Astrocyte of the cerebellum (primary cell): ENCODE results near the gene SLC26A9.

Experiments used
- DNase-seq: peaks from one replicate; pipeline ENCODE4 v3.0.0-alpha.2; 2011; ENCODE audit warnings: low read depth
- H3K4me3 ChIP-seq: 2 replicates; pipeline ENCODE4 v1.5.1; 2011; ENCODE audit warnings: mild to moderate bottlenecking, low read depth, low read length, moderate library complexity
- CTCF ChIP-seq: IDR thresholded peaks from 2 replicates; pipeline ENCODE4 v1.5.1; 2012; ENCODE audit warnings: low read length, low read depth, moderate library complexity, mild to moderate bottlenecking; ENCODE audit errors: missing control alignments
- in situ Hi-C: cut with HindIII; loops from 2 replicates; pipeline ENCODE4 v1.10.0; 2017; ENCODE audit warnings: low sequenced_read_pairs

SLC26A9 gene

GRCh38 chr1:205974712-205975111, 31.5 kb upstream of the SLC26A9 start:
- TF ChIP-seq CTCF: no peak

GRCh38 chr1:205973377-205974232, 30.3 kb upstream of the SLC26A9 start:
- no peak overlapping the region for H3K4me3 ChIP-seq
- TF ChIP-seq CTCF: no peak
- in situ Hi-C loops: loop anchor here (10.0 kb wide), 1 partner anchor 49 kb away; no protein-coding TSS in a partner anchor
- no peak for DNase-seq

More at GRCh38 chr1:205974712-205975111, 31.5 kb upstream of the SLC26A9 start:
- in situ Hi-C loops: loop anchor here (10.0 to 25.0 kb wide), 2 partner anchors 50 to 138 kb away; partner anchors contain the start of gene AVPR1B
- DNase-seq: no peak
- no peak overlapping the region for H3K4me3 ChIP-seq

GRCh38 chr1:205972491-205973168, 29.4 kb upstream of the SLC26A9 start:
- TF ChIP-seq CTCF: no peak
- H3K4me3 ChIP-seq: no peak overlapping the region
- in situ Hi-C loops: loop anchor here (10.0 kb wide), 1 partner anchor 48 kb away; no protein-coding TSS in a partner anchor
- DNase-seq: no peak

- in situ Hi-C loops: loop anchor here (10.0 kb wide), 1 partner anchor 47 kb away; no protein-coding TSS in a partner anchor
- TF ChIP-seq CTCF: no peak
- no peak overlapping the region for H3K4me3 ChIP-seq
- no peak for DNase-seq
Measured at GRCh38 chr1:205972081-205972480, 28.8 kb upstream of the SLC26A9 start.

GRCh38 chr1:205971082-205971481, 27.8 kb upstream of the SLC26A9 start:
- no peak for DNase-seq
- in situ Hi-C loops: loop anchor here (10.0 kb wide), 1 partner anchor 46 kb away; no protein-coding TSS in a partner anchor
- no peak overlapping the region for H3K4me3 ChIP-seq
- TF ChIP-seq CTCF: no peak

GRCh38 chr1:205970486-205970885, 27.2 kb upstream of the SLC26A9 start:
- in situ Hi-C loops: loop anchor here (10.0 kb wide), 1 partner anchor 46 kb away; no protein-coding TSS in a partner anchor
- no peak overlapping the region for H3K4me3 ChIP-seq
- no peak for DNase-seq
- TF ChIP-seq CTCF: no peak
